DND-41 (cell line): ENCODE data around the gene HOXD12.

Experiments
- EZH2 ChIP-seq: IDR thresholded peaks from 3 replicates; pipeline ENCODE4 v1.6.1; 2012; ENCODE audit warnings: borderline replicate concordance, low read depth, mild to moderate bottlenecking, moderate library complexity, low read length, inconsistent platforms; ENCODE audit not compliant: severe bottlenecking
- TF ChIP-seq, protein P1 (sequence below): IDR thresholded peaks from 2 replicates; pipeline ENCODE4 v1.5.1; 2012; ENCODE audit warnings: borderline replicate concordance, low read length, moderate library complexity, mild to moderate bottlenecking; ENCODE audit not compliant: poor library complexity, severe bottlenecking; ENCODE audit errors: extremely low read depth

DNA sequence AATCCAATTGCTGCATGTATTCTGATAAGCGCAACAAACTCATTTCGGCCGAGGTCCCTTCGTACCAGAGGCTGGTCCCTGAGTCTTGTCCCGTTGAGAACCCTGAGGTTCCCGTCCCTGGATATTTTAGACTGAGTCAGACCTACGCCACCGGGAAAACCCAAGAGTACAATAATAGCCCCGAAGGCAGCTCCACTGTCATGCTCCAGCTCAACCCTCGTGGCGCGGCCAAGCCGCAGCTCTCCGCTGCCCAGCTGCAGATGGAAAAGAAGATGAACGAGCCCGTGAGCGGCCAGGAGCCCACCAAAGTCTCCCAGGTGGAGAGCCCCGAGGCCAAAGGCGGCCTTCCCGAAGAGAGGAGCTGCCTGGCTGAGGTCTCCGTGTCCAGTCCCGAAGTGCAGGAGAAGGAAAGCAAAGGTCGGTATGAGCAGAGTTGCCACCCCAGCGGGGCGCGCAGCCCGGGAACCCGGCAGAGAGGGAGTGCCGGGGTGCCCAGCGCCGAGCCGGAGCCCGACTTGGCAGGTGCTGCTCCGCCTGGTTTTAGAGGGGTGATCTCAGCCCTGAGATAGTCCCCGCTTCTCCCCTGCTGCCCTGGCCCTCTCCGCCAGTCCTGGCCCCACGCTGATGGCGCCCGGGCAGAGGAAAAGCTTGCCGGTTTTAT lies 17.7 kb downstream of the HOXD12 start:
- TF ChIP-seq, protein P1, sequence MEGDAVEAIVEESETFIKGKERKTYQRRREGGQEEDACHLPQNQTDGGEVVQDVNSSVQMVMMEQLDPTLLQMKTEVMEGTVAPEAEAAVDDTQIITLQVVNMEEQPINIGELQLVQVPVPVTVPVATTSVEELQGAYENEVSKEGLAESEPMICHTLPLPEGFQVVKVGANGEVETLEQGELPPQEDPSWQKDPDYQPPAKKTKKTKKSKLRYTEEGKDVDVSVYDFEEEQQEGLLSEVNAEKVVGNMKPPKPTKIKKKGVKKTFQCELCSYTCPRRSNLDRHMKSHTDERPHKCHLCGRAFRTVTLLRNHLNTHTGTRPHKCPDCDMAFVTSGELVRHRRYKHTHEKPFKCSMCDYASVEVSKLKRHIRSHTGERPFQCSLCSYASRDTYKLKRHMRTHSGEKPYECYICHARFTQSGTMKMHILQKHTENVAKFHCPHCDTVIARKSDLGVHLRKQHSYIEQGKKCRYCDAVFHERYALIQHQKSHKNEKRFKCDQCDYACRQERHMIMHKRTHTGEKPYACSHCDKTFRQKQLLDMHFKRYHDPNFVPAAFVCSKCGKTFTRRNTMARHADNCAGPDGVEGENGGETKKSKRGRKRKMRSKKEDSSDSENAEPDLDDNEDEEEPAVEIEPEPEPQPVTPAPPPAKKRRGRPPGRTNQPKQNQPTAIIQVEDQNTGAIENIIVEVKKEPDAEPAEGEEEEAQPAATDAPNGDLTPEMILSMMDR: no peak
- TF ChIP-seq EZH2: no peak
